Glutamatergic neuron (in vitro differentiated cells): ENCODE data around the gene SEMA3A. TPM values are rescaled to one million over a fixed set of nuclear protein-coding genes. Genes with fewer than 3 reads are reported as not detected.
A peak's percentile ranks its signal among the peaks of the same experiment; 100 is the strongest.

Experiments
- DNase-seq: peaks from one replicate; pipeline ENCODE4 v3.0.0; 2022
- H3K27ac Mint-ChIP-seq: one replicate; pipeline ENCODE4 v1.8.0; 2020; ENCODE audit warnings: mild to moderate bottlenecking, mixed read lengths, inconsistent platforms; ENCODE audit not compliant: unreplicated experiment
- H3K27me3 Mint-ChIP-seq: one replicate; pipeline ENCODE4 v1.8.0; 2020; ENCODE audit warnings: mild to moderate bottlenecking, moderate library complexity, mixed read lengths, inconsistent platforms; ENCODE audit not compliant: unreplicated experiment
- H3K36me3 Mint-ChIP-seq: one replicate; pipeline ENCODE4 v1.8.0; 2020; ENCODE audit warnings: mild to moderate bottlenecking, mixed read lengths, inconsistent platforms; ENCODE audit not compliant: unreplicated experiment
- H3K4me1 Mint-ChIP-seq: one replicate; pipeline ENCODE4 v1.8.0; 2020; ENCODE audit warnings: mild to moderate bottlenecking, low read depth, mixed read lengths, inconsistent platforms; ENCODE audit not compliant: unreplicated experiment
- H3K4me3 Mint-ChIP-seq: one replicate; pipeline ENCODE4 v1.8.0; 2020; ENCODE audit warnings: mild to moderate bottlenecking, mixed read lengths, inconsistent platforms; ENCODE audit not compliant: unreplicated experiment
- H3K9me3 Mint-ChIP-seq: one replicate; pipeline ENCODE4 v1.8.0; 2020; ENCODE audit warnings: mild to moderate bottlenecking, moderate library complexity, mixed read lengths, inconsistent platforms; ENCODE audit not compliant: unreplicated experiment
- CTCF ChIP-seq: fragments of 200-600 bp; sonication (generic); IDR thresholded peaks from one replicate; pipeline ENCODE4 v1.5.0; 2021; ENCODE audit not compliant: partially characterized antibody, unreplicated experiment
- total RNA-seq: library from RNA; stranded (reverse); fragmentation: NEBNext Ultra II Directional; extraction: Animal tissue kit (Norgen Biotek cat#: 25700); gene quantifications from one replicate; pipeline ENCODE4 v1.2.1, GENCODE V29; 2021; ENCODE audit not compliant: unreplicated experiment

SEMA3A gene
- total RNA-seq, 1 donor from 2014 or later = 16.3 TPM

- peaks cover 39% of the 10 kb centered on the region for H3K4me1 Mint-ChIP-seq
Measured at GRCh38 chr7:84106291-84106690, 88.3 kb downstream of the SEMA3A start.

GRCh38 chr7:84105586-84105985 is 89.0 kb downstream of the SEMA3A start:
- peak overlapping the region; percentile 39 for H3K27ac Mint-ChIP-seq
- TF ChIP-seq CTCF = no peak
- H3K4me1 Mint-ChIP-seq = peaks cover 41% of the 10 kb centered on the region
- peaks cover 7% of the 10 kb centered on the region for H3K9me3 Mint-ChIP-seq
- no peak overlapping the region for H3K4me3 Mint-ChIP-seq
- DNase-seq = no peak
- H3K36me3 Mint-ChIP-seq = no peaks in the 10 kb centered on the region
- H3K27me3 Mint-ChIP-seq = peaks cover 3% of the 10 kb centered on the region

More at GRCh38 chr7:84106291-84106690, 88.3 kb downstream of the SEMA3A start:
- Mint-ChIP-seq H3K36me3 (no peaks in the 10 kb centered on the region), H3K27ac (no peak overlapping the region), H3K4me3 (no peak overlapping the region), H3K27me3 (peaks cover 3% of the 10 kb centered on the region), H3K9me3 (peaks cover 7% of the 10 kb centered on the region)
- no peak for DNase-seq
- TF ChIP-seq CTCF = no peak

- peaks cover 3% of the 10 kb centered on the region for H3K27me3 Mint-ChIP-seq
- H3K27ac Mint-ChIP-seq = no peak overlapping the region
- peaks cover 35% of the 10 kb centered on the region for H3K4me1 Mint-ChIP-seq
- H3K9me3 Mint-ChIP-seq = peaks cover 7% of the 10 kb centered on the region
- H3K36me3 Mint-ChIP-seq = no peaks in the 10 kb centered on the region
- TF ChIP-seq CTCF = no peak
- no peak for DNase-seq
- no peak overlapping the region for H3K4me3 Mint-ChIP-seq
Measured at GRCh38 chr7:84104826-84105225, 89.8 kb downstream of the SEMA3A start.

- Mint-ChIP-seq H3K36me3 (no peaks in the 10 kb centered on the region), H3K4me1 (peaks cover 26% of the 10 kb centered on the region), H3K27me3 (peaks cover 3% of the 10 kb centered on the region), H3K27ac (no peak overlapping the region), H3K4me3 (no peak overlapping the region), H3K9me3 (peaks cover 5% of the 10 kb centered on the region)
- no peak for TF ChIP-seq CTCF
- DNase-seq = no peak
Measured at GRCh38 chr7:84102213-84102612, 92.4 kb downstream of the SEMA3A start.

- peak; percentile 52 for TF ChIP-seq CTCF
- H3K27me3 Mint-ChIP-seq = peaks cover 2% of the 10 kb centered on the region
- peaks cover 22% of the 10 kb centered on the region for H3K4me1 Mint-ChIP-seq
- H3K27ac Mint-ChIP-seq = peak overlapping the region; percentile 4
- H3K36me3 Mint-ChIP-seq = no peaks in the 10 kb centered on the region
- H3K4me3 Mint-ChIP-seq = no peak overlapping the region
- DNase-seq = no peak
- peaks cover 4% of the 10 kb centered on the region for H3K9me3 Mint-ChIP-seq
Measured at GRCh38 chr7:84100866-84101265, 93.7 kb downstream of the SEMA3A start.
